ENCODE measurements around the gene UMODL1.

- TF ChIP-seq, protein P1, sequence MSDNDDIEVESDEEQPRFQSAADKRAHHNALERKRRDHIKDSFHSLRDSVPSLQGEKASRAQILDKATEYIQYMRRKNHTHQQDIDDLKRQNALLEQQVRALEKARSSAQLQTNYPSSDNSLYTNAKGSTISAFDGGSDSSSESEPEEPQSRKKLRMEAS (IDR thresholded peaks at IDR 0.05): no peak
- no peak for TF ChIP-seq ZBTB7A (IDR thresholded peaks at IDR 0.05; ENCODE audit: low read depth)
Measured at GRCh38 chr21:42067531-42068255, 3.4 kb upstream of the UMODL1 start.
